HEK293 (cell line): ENCODE data around the gene MLH3.

Source experiments
- CTCF ChIA-PET: fragments of 350-600 bp; formaldehyde crosslinking; extraction: SDS; loops from one replicate; lab custom pipeline; 2021; ENCODE audit warnings: antibody characterized with exemption; lab: Yijun Ruan, JAX
- POLR2A ChIA-PET: fragments of 300-600 bp; formaldehyde crosslinking; extraction: SDS; loops from one replicate; lab custom pipeline; 2020; ENCODE audit warnings: antibody characterized with exemption, inconsistent platforms; lab: Yijun Ruan, JAX
- H3K27ac ChIP-seq: fragments of 200-500 bp; sonication (Bioruptor generic); 2 replicates; pipeline ENCODE4 v1.5.1; 2014; ENCODE audit warnings: low read depth, low read length, control low read depth, inconsistent platforms; ENCODE audit errors: extremely low read depth
- H3K36me3 ChIP-seq, 2 experiments: fragments of 200-500 bp in 1 of 2; sonication (Bioruptor generic) in 1 of 2; 1 replicate in 1 of 2; 2 replicates in 1 of 2; pipeline ENCODE4 v1.5.1; 2014 to 2017; ENCODE audit warnings: inconsistent platforms in 2 of 2, low read length in 2 of 2; ENCODE audit not compliant: control insufficient read depth in 2 of 2, insufficient read depth in 1 of 2
- H3K4me1 ChIP-seq: fragments of 200-500 bp; sonication (Bioruptor generic); 2 replicates; pipeline ENCODE4 v1.5.1; 2014; ENCODE audit warnings: mild to moderate bottlenecking, low read length, inconsistent platforms; ENCODE audit not compliant: control insufficient read depth, insufficient read depth
- H3K4me3 ChIP-seq: 2 replicates; pipeline ENCODE4 v1.5.1; 2011; ENCODE audit warnings: low read depth, mild to moderate bottlenecking, control low read depth, low read length, moderate library complexity
- H3K9me3 ChIP-seq: fragments of 200-500 bp; sonication (Bioruptor generic); 2 replicates; pipeline ENCODE4 v1.5.1; 2014; ENCODE audit warnings: low read depth, low read length, inconsistent platforms; ENCODE audit not compliant: control insufficient read depth, insufficient read depth
- GLI2 ChIP-seq: fragments of 450-650 bp; formaldehyde crosslinking; IDR thresholded peaks from 2 replicates; pipeline ENCODE4; 2017; ENCODE audit warnings: missing biosample characterization, missing genetic modification characterization, low read depth, borderline replicate concordance
- GLIS1 ChIP-seq: fragments of 450-650 bp; formaldehyde crosslinking; IDR thresholded peaks from 2 replicates; pipeline ENCODE4 v1.5.1; 2016; ENCODE audit warnings: missing biosample characterization, missing genetic modification characterization
- TSHZ1 ChIP-seq: fragments of 450-650 bp; formaldehyde crosslinking; IDR thresholded peaks from 2 replicates; pipeline ENCODE4 v1.5.1; 2016; ENCODE audit warnings: missing biosample characterization, missing genetic modification characterization, borderline replicate concordance
- ZBTB6 ChIP-seq: fragments of 450-650 bp; formaldehyde crosslinking; IDR thresholded peaks from 2 replicates; pipeline ENCODE4 v1.5.1; 2017; ENCODE audit warnings: missing biosample characterization, missing genetic modification characterization
- ZIC2 ChIP-seq: fragments of 450-650 bp; formaldehyde crosslinking; IDR thresholded peaks from 2 replicates; pipeline ENCODE4 v1.5.1; 2016; ENCODE audit warnings: missing biosample characterization, missing genetic modification characterization
- ZNF341 ChIP-seq: fragments of 450-650 bp; formaldehyde crosslinking; IDR thresholded peaks from 2 replicates; pipeline ENCODE4; 2016; ENCODE audit warnings: low read depth, missing biosample characterization, missing genetic modification characterization
- ZNF394 ChIP-seq: fragments of 450-650 bp; formaldehyde crosslinking; IDR thresholded peaks from 2 replicates; pipeline ENCODE4 v1.5.1; 2016; ENCODE audit warnings: missing biosample characterization, missing genetic modification characterization, mild to moderate bottlenecking, moderate library complexity, borderline replicate concordance
- ZNF473 ChIP-seq: fragments of 450-650 bp; formaldehyde crosslinking; IDR thresholded peaks from 2 replicates; pipeline ENCODE4 v1.5.1; 2017; ENCODE audit warnings: missing biosample characterization, missing genetic modification characterization
- ZNF488 ChIP-seq: fragments of 450-650 bp; formaldehyde crosslinking; IDR thresholded peaks from 2 replicates; pipeline ENCODE4 v1.5.1; 2016; ENCODE audit warnings: missing biosample characterization, missing genetic modification characterization
- ZNF501 ChIP-seq: fragments of 450-650 bp; formaldehyde crosslinking; IDR thresholded peaks from 2 replicates; pipeline ENCODE4 v1.5.1; 2016; ENCODE audit warnings: missing biosample characterization, missing genetic modification characterization
- ZNF558 ChIP-seq: fragments of 450-650 bp; formaldehyde crosslinking; IDR thresholded peaks from 2 replicates; pipeline ENCODE4 v1.5.1; 2016; ENCODE audit warnings: missing biosample characterization, missing genetic modification characterization
- ZNF571 ChIP-seq: fragments of 450-650 bp; formaldehyde crosslinking; IDR thresholded peaks from 2 replicates; pipeline ENCODE4 v1.5.0; 2017; ENCODE audit warnings: missing biosample characterization, missing genetic modification characterization
- ZNF654 ChIP-seq: fragments of 450-650 bp; formaldehyde crosslinking; IDR thresholded peaks from 2 replicates; pipeline ENCODE4 v1.5.1; 2016; ENCODE audit warnings: low read depth, missing biosample characterization, missing genetic modification characterization
- ZNF768 ChIP-seq: fragments of 450-650 bp; formaldehyde crosslinking; IDR thresholded peaks from 2 replicates; pipeline ENCODE4 v1.5.1; 2018; ENCODE audit warnings: missing biosample characterization, mild to moderate bottlenecking, missing genetic modification characterization
- ZNF777 ChIP-seq: fragments of 450-650 bp; formaldehyde crosslinking; IDR thresholded peaks from 2 replicates; pipeline ENCODE4 v1.5.1; 2017; ENCODE audit warnings: missing biosample characterization, missing genetic modification characterization, borderline replicate concordance
- ZNF785 ChIP-seq: fragments of 450-650 bp; formaldehyde crosslinking; IDR thresholded peaks from 2 replicates; pipeline ENCODE4 v1.5.1; 2016; ENCODE audit warnings: missing biosample characterization, missing genetic modification characterization
- TF ChIP-seq, protein P1 (sequence below): fragments of 450-650 bp; formaldehyde crosslinking; IDR thresholded peaks from 2 replicates; pipeline ENCODE4 v1.5.1; 2016; ENCODE audit warnings: missing biosample characterization, missing genetic modification characterization

Gene MLH3

DNA sequence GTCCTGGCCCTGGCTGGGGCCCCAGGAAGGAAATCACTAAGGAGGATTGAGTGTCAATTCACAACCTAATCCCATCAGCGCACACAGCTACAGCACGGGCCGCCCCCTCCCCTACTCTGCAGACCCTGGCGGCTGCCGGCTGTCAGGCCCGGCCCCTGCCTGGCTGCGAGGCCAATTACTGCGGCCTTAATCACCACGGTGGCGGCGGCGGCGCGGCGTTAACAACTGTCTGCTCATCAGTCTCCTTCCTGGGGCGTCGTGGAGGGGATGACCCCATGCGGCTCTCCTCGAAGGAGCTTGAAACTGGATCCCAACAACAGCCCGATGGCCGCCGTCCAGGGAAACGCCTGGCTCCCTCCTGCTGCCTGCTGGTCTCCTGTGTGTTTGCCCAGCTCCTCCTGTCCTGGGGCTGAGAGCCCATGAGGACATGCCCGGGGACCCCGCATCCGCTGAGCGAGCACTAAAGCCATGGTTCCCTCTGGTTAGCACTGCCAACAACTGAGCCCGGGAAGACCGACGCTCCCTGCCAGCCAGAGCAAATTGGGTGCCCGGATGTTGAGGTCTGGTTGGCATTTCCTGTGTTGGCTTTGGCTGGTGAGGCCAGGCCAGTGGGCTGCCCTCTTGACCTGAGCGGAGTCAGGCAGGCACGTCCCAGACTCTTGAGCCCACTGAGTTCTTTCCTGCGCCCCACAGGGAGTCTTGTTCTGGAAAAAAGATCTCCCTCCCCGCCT, 70.4 kb downstream of the MLH3 start:
- Histone ChIP-seq H3K4me1 (no peaks in the 10 kb centered on the region; the same call in 1 of the 2 replicates), H3K27ac (no peak overlapping the region)
- POLR2A ChIA-PET = interaction anchor here (0.6 to 0.7 kb wide), 3 partner anchors 26 to 200 kb away, joined by 3 to 4 read pairs (median 3); partner anchors contain the start of gene PGF
- TF ChIP-seq ZIC2 (tag by site-specific recombination) = peak; percentile 70
- TF ChIP-seq ZNF394 (tag by site-specific recombination) = no peak
- TF ChIP-seq GLI2 (tag by site-specific recombination) = no peak
- TF ChIP-seq, protein P1, sequence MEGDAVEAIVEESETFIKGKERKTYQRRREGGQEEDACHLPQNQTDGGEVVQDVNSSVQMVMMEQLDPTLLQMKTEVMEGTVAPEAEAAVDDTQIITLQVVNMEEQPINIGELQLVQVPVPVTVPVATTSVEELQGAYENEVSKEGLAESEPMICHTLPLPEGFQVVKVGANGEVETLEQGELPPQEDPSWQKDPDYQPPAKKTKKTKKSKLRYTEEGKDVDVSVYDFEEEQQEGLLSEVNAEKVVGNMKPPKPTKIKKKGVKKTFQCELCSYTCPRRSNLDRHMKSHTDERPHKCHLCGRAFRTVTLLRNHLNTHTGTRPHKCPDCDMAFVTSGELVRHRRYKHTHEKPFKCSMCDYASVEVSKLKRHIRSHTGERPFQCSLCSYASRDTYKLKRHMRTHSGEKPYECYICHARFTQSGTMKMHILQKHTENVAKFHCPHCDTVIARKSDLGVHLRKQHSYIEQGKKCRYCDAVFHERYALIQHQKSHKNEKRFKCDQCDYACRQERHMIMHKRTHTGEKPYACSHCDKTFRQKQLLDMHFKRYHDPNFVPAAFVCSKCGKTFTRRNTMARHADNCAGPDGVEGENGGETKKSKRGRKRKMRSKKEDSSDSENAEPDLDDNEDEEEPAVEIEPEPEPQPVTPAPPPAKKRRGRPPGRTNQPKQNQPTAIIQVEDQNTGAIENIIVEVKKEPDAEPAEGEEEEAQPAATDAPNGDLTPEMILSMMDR (tag by site-specific recombination) = no peak
- no peak for TF ChIP-seq ZNF768 (tag by site-specific recombination)
- TF ChIP-seq ZNF571 (tag by site-specific recombination) = no peak
- TF ChIP-seq, all 188 proteins: peak for 1
- Histone ChIP-seq H3K36me3 (no peaks in the 10 kb centered on the region), H3K9me3 (no peaks in the 10 kb centered on the region), H3K4me3 (no peak overlapping the region)
- CTCF ChIA-PET = no interaction called here

DNA sequence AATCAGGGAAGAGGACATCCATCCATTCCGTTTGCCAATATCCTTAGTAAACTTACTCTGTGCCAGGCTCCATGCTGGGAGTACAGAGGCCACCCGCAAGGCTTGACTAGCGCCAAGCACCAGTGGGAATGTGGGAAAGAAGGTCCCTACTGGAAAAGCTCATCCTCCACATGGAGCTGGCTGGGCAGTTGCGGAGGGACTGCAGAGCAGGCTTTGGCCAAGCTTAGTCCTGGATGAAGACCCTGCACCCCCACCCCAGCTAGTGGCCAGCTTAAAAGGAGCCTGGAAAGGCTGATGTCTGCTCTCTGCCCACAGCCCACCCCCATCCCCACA, 70.9 kb downstream of the MLH3 start:
- POLR2A ChIA-PET = interaction anchor here (0.6 to 0.7 kb wide), 2 partner anchors 25 to 200 kb away, joined by 3 read pairs; partner anchors contain the start of gene PGF
- CTCF ChIA-PET = no interaction called here
- no peak overlapping the region for H3K4me3 ChIP-seq
- no peak for TF ChIP-seq ZNF501 (tag by site-specific recombination)
- no peak for TF ChIP-seq GLIS1
- TF ChIP-seq ZNF785 (tag by site-specific recombination) = no peak
- no peak for TF ChIP-seq ZNF654
- TF ChIP-seq ZNF488 (tag by site-specific recombination) = no peak
- no peak for TF ChIP-seq ZNF777 (tag by site-specific recombination)
- no peak for TF ChIP-seq ZNF473 (tag by site-specific recombination)
- TF ChIP-seq ZNF558 (tag by site-specific recombination) = no peak
- no peaks in the 10 kb centered on the region for H3K36me3 ChIP-seq
- no peaks in the 10 kb centered on the region; the same call in 1 of the 2 replicates for H3K4me1 ChIP-seq
- no peaks in the 10 kb centered on the region for H3K9me3 ChIP-seq
- no peak overlapping the region for H3K27ac ChIP-seq

DNA sequence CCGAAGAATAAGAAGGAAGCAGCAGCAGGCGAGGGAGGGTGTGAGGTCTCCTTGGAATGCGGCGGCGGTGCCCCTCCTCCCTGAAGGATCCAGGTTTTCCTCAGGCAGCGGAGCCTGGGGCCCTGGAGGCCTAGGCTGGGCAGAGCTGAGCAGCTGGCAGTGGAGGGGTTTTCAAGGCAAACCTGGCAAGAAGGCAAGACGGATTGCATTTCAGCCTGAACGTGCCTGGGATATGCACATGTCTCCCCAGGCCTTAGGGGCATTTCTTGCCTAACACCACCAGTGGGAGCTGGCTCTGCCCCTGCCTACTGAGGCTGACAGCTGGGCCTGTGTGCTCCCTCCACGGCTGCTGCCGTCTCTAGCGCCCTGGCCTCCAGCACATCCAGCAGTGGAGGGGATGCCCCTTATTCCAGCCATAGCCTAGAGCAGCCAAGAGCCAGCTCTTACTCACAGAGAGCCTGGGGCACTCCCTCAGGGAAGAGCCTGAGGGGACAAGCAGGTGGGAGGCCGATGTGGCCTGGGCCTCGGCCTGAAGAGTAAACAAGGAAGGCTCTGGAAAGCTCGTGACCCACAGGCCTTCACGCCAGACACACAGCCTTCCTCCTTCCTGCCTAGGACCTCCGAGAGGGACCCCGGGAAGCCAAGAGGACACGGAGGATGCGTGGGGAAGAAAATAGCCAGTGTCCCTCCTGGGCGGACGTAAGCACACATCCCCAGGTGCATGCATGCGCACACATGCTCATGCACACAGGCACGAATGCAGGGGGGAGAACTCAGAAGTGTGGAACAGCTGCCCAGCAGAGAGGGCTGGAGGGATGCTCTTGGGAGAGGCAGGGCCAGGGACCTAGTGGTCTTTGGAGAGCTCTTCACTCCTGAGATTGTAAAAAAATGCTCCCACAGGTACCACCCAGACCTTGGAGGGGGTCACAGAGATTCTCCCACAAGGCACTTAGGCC, 71.5 kb downstream of the MLH3 start:
- no peak overlapping the region for H3K4me3 ChIP-seq
- ChIA-PET CTCF (interaction anchor here (1.1 kb wide), 1 partner anchor 8 kb away, joined by 3 read pairs; no protein-coding TSS in a partner anchor), POLR2A (interaction anchor here (0.6 to 0.7 kb wide), 3 partner anchors 24 to 689 kb away, joined by 3 to 8 read pairs (median 3); partner anchors contain the start of gene PGF)
- TF ChIP-seq ZBTB6 (tag by site-specific recombination) (peak; percentile 76; the same call in 1 of the 2 replicates), TSHZ1 (tag by site-specific recombination) (no peak), ZNF341 (tag by site-specific recombination) (peak; percentile 84)
- TF ChIP-seq, protein P1 (tag by site-specific recombination) = peak; percentile 63
- no peaks in the 10 kb centered on the region for H3K9me3 ChIP-seq
- no peaks in the 10 kb centered on the region; the same call in 1 of the 2 replicates for H3K4me1 ChIP-seq
- H3K36me3 ChIP-seq = no peaks in the 10 kb centered on the region
- no peak overlapping the region for H3K27ac ChIP-seq
